HG02973 (cell line): ENCODE results near the gene EGR4.
"Not testable (repeated sequence)": the region's sequence is repeated elsewhere in the genome, so short reads cannot be mapped to it uniquely, and the experiment has no call there.

Source experiments
- ATAC-seq: cut with Tn5 transposase; IDR thresholded peaks from one replicate; pipeline ENCODE4 v1.9.1; 2021; ENCODE audit warnings: moderate library complexity; ENCODE audit not compliant: unreplicated experiment

Gene EGR4

GRCh38 chr2:73264332-73264606, 29.1 kb downstream of the EGR4 start:
- no peak for ATAC-seq

DNA sequence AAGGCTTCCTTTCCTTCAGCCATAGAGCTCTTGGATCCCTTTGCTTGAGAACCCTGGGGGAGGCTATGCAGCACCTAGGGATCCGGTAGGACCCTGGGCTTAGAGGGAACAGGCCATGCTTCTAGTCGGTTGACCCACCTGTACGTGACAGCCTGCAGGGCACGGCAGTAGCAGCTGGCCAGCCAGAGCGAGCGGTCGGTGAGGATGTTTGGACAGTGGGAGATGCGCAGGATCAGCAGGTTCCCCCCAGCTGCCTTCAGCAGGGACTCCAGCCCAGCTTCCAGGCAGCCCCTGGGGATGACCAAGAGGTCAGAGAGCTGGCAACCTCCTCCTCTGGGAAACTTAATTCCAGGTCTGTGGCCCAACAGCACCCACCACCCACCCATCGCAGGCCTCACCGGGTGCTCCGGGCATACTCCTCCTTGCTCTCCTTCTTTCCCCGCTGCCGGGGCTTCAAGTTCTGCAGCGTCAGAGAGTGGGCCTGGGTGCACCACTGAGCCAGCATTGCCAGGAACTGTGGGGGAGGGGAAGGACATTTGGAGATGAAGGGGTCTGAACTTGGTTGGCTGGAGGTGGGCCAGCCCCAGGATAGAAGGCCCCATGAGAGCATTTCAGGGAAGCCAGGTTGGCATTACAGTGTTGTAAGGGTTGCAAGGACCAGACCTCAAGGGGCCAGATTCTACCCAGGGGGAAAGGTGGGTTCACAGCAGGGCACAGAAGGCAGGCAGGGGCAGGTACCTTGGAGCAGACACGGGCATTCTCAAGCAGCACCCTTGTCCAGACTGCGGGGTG, 29.6 kb downstream of the EGR4 start:
- ATAC-seq = no peak

DNA sequence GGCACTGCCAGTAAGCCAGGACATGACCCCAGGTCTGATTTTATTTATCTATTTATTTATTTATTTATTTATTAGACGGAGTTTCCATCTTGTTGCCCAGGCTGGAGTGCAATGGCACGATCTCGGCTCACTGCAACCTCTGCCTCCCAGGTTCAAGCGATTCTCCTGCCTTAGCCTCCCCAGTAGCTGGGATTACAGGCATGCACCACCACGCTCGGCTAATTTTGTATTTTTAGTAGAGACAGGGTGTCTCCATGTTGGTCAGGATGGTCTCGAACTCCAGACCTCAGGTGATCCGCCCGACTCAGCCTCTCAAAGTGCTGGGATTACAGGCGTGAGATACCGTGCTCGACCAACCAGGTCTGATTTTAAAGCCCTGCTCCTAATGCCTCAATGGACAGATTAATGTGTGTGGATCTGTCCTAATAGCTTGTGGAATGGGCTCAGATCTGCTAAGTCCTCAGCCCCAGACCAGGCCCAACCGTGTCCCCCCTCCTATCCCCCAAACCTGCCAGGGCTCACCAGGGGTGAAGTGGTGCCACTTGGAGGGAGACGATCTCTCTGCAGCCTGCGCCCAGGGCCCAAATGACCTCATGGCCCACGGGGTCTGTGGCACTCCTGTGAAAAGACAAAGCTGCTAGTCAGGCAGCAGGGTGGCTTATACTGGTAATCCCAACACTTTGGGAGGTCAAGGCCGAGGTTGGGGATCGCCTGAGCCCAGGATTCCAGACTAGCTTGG, 30.5 kb downstream of the EGR4 start:
- not testable (repeated sequence) for ATAC-seq

DNA sequence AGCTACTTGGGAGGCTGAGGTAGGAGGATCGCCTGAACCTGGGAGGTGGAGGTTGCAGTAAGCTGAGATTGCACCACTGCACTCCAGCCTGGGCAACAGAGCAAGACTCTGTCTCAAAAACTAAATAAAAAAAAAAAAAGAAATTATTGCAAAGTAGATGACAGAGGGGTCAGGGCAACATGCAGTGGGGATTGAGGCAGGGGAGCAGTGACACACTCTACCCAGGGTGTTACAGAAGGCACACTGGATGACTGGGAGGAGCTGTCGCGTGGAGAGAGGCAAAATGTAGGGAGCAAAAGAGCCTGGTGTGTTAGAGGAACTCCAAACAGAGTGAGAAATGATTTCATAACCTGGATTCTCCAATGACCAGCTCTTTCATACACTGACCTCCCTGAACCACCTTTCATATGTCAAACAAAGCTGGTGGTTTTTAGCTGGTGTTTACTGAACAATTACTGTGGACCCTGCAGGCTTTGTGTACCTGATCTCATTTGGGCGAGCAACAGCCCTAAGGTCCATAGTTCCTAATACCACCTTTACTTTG, 31.2 kb downstream of the EGR4 start:
- ATAC-seq = no peak

DNA sequence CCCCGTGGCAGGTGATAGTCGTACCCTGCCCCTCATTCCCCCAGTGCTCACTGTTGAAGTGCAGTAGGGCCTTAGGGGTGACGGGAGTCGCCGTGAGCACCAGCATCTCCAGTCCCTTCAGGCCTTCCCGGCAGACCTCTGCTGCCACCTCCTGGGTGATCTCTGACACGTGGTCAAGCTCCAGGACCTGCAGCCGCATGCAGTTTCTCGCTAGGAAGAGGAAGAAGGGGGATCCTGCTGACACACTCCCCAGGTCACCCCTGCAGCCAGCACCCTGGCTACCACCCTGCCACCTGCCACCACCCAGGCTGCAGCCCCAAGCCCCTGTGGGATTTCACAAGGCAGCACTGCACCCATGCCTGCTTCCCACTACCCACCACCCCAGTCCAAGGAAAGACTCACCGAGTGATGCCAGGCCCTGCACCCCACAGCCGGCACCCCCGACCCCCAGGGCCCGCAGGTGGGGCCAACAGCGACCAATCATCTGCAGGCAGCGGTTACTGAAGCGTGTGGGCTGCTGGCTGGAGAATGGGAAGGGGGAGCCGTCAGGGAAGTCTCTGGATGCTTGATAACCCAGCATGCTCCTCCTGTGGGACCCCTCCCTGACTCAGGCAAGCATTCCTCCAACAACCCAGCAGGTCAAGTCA, 32.9 kb downstream of the EGR4 start:
- no peak for ATAC-seq

DNA sequence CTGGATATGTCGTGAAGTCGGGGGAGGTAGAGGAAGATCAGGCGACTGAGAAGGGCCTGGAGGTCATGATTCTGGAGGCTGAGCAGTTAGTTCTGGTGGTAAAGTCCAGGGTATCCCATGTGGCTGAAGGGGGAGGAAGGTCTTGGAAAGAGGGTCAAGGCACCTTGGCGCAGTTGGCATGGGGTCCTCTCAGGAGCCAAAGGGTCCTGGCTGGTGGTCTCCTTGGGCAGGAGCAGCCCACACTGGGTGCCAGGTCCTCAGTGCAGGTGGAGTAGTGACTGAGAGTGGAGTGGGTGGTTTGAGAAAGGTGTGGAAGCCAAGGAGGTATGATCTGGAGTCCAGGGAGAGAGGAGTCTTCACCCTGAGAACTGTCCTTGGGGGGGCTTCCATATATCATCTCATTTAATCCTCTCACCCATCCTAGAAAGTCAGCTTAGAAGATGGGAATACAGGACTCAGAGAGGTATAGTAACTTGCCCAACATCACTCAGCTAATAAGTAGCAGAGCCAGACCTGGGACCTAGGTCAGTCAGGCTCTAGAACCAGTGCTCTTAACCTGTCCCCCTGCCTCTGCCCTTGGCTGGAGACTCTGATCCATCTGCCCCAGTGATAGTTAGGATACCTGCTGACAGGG, 33.5 kb downstream of the EGR4 start:
- no peak for ATAC-seq

- no peak for ATAC-seq
Measured at GRCh38 chr2:73259276-73259675, 34.1 kb downstream of the EGR4 start.

DNA sequence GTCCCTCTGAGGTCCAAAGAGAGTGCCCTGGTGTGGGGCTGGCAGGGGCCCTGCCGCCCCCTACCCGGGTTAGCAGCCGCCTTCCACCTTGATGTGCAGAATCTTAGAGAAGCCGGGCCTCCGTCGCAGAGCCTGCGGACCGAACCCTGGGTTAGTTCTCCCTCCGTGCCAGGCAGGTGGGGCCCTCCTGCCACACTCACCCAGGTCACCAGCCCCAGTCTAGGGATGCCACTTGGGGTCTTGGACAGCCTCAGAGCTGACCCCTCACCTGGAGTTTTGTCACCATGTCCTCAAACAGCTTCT, 34.5 kb downstream of the EGR4 start:
- ATAC-seq = no peak

- ATAC-seq = no peak
Measured at GRCh38 chr2:73258186-73258912, 35.0 kb downstream of the EGR4 start.

- ATAC-seq = no peak
Measured at GRCh38 chr2:73257425-73258125, 35.8 kb downstream of the EGR4 start.

DNA sequence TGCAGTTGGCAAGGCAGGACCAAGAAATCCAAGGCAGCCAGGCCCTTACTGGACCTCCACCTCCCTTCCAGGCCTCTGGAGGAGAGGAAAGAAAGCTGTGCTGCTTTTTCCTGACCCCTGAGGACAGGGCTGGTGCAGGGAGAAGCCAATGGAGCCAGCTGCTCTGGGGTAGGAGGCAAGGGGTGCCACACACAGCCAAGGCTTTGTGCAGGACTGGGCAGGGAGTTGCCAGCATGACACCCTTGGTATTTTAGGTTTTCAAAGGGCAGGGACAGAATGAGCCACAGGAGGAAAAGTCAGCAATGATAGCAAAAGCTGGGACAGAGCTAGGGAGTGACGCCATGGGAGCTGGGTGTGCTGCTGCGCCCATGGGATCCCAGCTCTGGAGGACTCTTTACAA, 36.3 kb downstream of the EGR4 start:
- no peak for ATAC-seq

DNA sequence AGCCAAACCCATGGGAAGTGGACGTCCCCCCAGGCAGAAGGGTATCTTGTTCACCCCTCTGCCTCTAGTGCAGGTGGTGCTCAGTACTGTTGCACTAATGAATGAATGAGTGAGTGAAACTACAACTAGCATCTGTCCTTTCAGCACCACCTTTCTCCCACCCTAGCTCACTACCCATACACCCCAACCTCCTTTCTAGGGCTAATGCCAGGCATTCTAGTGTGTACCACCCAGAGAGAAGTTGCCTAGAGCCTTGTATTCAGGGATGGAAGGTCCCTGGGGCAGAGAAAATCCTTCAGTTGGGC, 36.8 kb downstream of the EGR4 start:
- no peak for ATAC-seq

GRCh38 chr2:73255907-73256617, 37.3 kb downstream of the EGR4 start:
- no peak for ATAC-seq

DNA sequence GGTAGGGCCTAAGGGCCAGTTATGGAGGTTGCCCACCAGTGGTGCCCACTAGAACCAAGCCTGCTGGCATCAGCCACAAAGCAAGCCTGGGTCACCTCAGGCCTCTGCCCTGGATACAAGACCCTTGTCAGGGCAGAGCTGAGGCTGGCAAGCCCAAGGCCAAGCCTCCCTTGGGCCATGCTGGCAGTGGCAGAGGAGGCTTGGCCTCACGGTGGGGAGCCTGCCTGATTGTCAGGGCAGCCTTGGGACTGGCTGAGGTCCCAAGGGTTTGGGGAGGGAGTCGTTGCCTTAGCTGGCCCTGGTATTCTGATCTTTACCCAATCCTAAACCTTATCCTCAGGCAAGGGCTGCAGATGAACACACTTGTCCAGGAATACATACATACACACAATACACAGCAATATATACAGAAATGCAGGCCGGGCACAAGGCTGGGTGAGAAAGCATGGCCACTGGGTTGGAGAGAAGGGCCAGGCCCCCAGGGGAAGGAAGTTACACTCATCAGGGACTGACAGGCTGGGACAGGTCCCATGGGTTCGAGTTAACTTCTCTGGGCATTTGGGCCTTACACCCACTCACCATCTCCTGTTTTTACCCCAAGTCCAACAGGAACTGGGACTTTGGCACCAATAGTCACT, 38.2 kb downstream of the EGR4 start:
- ATAC-seq = no peak

DNA sequence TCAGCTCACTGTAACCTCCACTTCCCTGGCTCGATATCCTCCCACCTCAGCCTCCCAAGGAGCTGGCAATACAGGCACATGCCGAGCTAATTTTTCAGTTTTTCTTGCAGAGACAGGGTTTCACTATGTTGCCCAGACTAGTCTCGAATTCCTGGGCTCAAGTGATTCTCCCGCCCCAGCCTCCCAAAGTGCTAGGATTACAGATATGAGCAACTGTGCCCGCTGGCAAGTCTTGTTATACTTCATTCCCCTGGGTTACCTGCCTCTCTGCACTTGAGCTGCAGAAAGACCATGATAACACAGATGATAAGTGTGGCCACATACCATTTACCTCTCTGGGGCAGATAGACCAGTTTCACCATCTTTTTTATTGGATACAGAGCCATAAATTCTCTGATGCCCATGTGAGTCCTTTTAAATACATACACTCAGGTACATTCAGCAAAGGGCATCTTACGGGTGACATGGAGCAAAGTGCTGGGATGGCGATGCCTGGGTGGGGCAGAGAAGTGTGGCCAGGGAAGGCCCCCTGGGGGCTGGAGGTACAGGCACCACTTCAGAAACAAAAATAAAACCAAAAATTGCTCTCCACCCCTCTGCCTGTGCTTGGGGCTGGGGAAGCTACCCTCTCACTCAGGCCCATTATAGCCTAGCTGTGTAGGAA, 38.9 kb downstream of the EGR4 start:
- ATAC-seq = no peak

GRCh38 chr2:73253901-73254300, 39.4 kb downstream of the EGR4 start:
- ATAC-seq = no peak

- no peak for ATAC-seq
Measured at GRCh38 chr2:73253400-73253799, 39.9 kb downstream of the EGR4 start.

GRCh38 chr2:73252238-73253027, 40.9 kb downstream of the EGR4 start:
- ATAC-seq = no peak
